ENCODE results near the gene IDH3B. TPM values are rescaled to one million over a fixed set of nuclear protein-coding genes. Genes with fewer than 3 reads are reported as not detected.

IDH3B gene
- total RNA-seq, 1 experiment from 2014 or later = 228 TPM

- DNase-seq (ENCODE audit: low read depth) = no peak
These were observed 45.2 kb downstream of the IDH3B start for GRCh38 chr20:2618815-2619214.

DNA sequence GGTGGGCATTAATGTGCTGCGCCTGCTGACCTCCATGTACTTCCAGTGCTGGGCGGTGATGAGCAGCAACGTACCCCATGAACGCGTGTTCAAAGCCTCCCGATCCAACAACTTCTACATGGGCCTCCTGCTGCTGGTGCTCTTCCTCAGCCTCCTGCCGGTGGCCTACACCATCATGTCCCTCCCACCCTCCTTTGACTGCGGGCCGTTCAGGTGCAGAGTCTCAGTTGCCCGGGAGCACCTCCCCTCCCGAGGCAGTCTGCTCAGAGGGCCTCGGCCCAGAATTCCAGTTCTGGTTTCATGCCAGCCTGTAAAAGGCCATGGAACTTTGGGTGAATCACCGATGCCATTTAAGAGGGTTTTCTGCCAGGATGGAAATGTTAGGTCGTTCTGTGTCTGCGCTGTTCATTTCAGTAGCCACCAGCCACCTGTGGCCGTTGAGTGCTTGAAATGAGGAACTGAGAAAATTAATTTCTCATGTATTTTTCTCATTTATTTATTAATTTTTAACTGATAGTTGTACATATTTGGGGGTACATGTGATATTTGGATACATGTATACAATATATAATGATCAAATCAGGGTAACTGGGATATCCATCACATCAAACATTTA lies 46.8 kb downstream of the IDH3B start:
- no peak for DNase-seq (ENCODE audit: low read depth)

DNA sequence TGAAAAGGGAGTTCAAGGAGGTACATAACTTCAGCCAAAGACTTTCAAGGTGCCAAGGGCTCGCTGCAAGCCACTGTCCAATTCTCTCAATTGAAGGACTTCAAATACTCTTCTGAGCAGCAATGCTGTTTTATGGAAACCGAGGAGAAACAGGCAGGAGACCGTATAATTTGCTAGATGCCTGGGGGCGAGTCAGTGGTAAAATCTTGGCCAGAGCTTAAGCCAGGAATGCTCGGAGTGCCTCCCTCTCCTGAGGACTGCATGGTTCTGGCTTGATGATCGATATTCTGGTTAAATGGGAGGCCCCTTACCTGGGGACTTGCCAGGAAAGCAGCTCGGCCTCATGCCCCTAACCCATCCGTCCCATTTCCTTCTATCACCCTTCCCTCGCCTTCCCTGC lies 47.4 kb downstream of the IDH3B start:
- DNase-seq (ENCODE audit: low read depth) = no peak

- no peak for DNase-seq (ENCODE audit: low read depth)
These were observed 51.9 kb downstream of the IDH3B start for GRCh38 chr20:2612073-2612472.

GRCh38 chr20:2610941-2611720 lies 52.9 kb downstream of the IDH3B start:
- no peak for DNase-seq (ENCODE audit: low read depth)

DNA sequence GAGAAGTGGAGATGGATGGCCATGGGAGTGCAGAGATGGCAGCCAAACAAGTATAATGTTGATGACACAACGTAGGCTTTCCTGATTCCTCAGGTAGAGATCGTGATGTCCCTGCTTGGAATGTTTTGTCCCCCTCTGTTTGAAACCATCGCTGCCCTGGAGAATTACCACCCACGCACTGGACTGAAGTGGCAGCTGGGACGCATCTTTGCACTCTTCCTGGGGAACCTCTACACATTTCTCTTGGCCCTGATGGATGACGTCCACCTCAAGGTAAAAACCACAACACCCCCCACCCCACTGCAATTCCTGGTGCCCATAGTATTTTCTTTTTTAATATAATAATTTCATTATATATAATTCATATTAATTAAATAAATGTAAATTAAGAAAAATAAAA lies 53.7 kb downstream of the IDH3B start:
- DNase-seq (ENCODE audit: low read depth) = no peak

Other genes starting within 250 kb of the IDH3B start
- gene SNRPB, start 193.4 kb downstream of the IDH3B start, total RNA-seq (2014; rRNA removed; shearing (Covaris generic)) = 924 and 967 TPM in 2 replicates
- gene ZNF343, start 155.3 kb downstream of the IDH3B start, total RNA-seq (2014; rRNA removed; shearing (Covaris generic)) = 10.5 and 13.8 TPM in 2 replicates
- not detected in 2 replicates for gene TMC2, start 127.6 kb downstream of the IDH3B start, total RNA-seq (2014; rRNA removed; shearing (Covaris generic))
- gene NOP56, start 11.6 kb downstream of the IDH3B start, total RNA-seq (2014; rRNA removed; shearing (Covaris generic)) = 340 and 360 TPM in 2 replicates
- gene EBF4, start 28.6 kb upstream of the IDH3B start, total RNA-seq (2014; rRNA removed; shearing (Covaris generic)) = 0.12 and 0.40 TPM in 2 replicates
- 2.0 and 2.7 TPM in 2 replicates for gene CPXM1, start 136.4 kb upstream of the IDH3B start, total RNA-seq (2014; rRNA removed; shearing (Covaris generic))
- not detected in 2 replicates for gene C20orf141, start 150.8 kb upstream of the IDH3B start, total RNA-seq (2014; rRNA removed; shearing (Covaris generic))
- not detected in 2 replicates for gene TMEM239, start 152.1 kb upstream of the IDH3B start, total RNA-seq (2014; rRNA removed; shearing (Covaris generic))
- 13.9 and 15.9 TPM in 2 replicates for gene PCED1A, start 176.4 kb upstream of the IDH3B start, total RNA-seq (2014; rRNA removed; shearing (Covaris generic))
- 29.8 and 30.9 TPM in 2 replicates for gene VPS16, start 176.5 kb upstream of the IDH3B start, total RNA-seq (2014; rRNA removed; shearing (Covaris generic))
- 11.0 and 12.2 TPM in 2 replicates for gene PTPRA, start 209.3 kb upstream of the IDH3B start, total RNA-seq (2014; rRNA removed; shearing (Covaris generic))

Measured in Daoy (cell line).